HG03095 (cell line): ENCODE results near the gene NFYC.

Experiments used
- ATAC-seq: cut with Tn5 transposase; IDR thresholded peaks from one replicate; pipeline ENCODE4 v1.9.1; 2021; ENCODE audit warnings: moderate library complexity; ENCODE audit not compliant: unreplicated experiment

NFYC gene

GRCh38 chr1:40756523-40756922, 65.0 kb downstream of the NFYC start:
- ATAC-seq, result no peak

- ATAC-seq, result no peak
Measured at GRCh38 chr1:40757084-40757483, 65.6 kb downstream of the NFYC start.

GRCh38 chr1:40758004-40758403, 66.5 kb downstream of the NFYC start:
- ATAC-seq, result no peak

GRCh38 chr1:40758578-40759343, 67.3 kb downstream of the NFYC start:
- ATAC-seq, result no peak

- ATAC-seq, result no peak
Measured at GRCh38 chr1:40760984-40761383, 69.5 kb downstream of the NFYC start.

GRCh38 chr1:40762144-40762923, 70.8 kb downstream of the NFYC start:
- no peak for ATAC-seq

GRCh38 chr1:40763742-40764532, 72.4 kb downstream of the NFYC start:
- ATAC-seq, result no peak

GRCh38 chr1:40764981-40765380, 73.5 kb downstream of the NFYC start:
- ATAC-seq, result no peak

GRCh38 chr1:40766017-40766416, 74.5 kb downstream of the NFYC start:
- ATAC-seq, result no peak

GRCh38 chr1:40766560-40766959, 75.1 kb downstream of the NFYC start:
- no peak for ATAC-seq

- no peak for ATAC-seq
Measured at GRCh38 chr1:40768146-40768990, 76.9 kb downstream of the NFYC start.

GRCh38 chr1:40769815-40770214, 78.3 kb downstream of the NFYC start:
- ATAC-seq, result no peak

GRCh38 chr1:40770296-40771070, 79.0 kb downstream of the NFYC start:
- no peak for ATAC-seq

- no peak for ATAC-seq
Measured at GRCh38 chr1:40772146-40772955, 80.8 kb downstream of the NFYC start.

GRCh38 chr1:40773748-40774265, 82.3 kb downstream of the NFYC start:
- ATAC-seq, result no peak

GRCh38 chr1:40774266-40774998, 82.9 kb downstream of the NFYC start:
- ATAC-seq, result no peak

- ATAC-seq, result no peak
Measured at GRCh38 chr1:40776236-40777072, 85.0 kb downstream of the NFYC start.
